Activated naive CD8-positive, alpha-beta T cell treated with anti-CD3 and anti-CD28 coated beads, Interleukin-2, amount 10 ng/mL, durations not matched to agents 7 days and 5 days (primary cell): ENCODE measurements around the gene SMYD5. TPM values are rescaled to one million over a fixed set of nuclear protein-coding genes. Genes with fewer than 3 reads are reported as not detected.
"Not testable (repeated sequence)": the region's sequence is repeated elsewhere in the genome, so short reads cannot be mapped to it uniquely, and the experiment has no call there.

ENCODE experiments used
- ATAC-seq: fragments of 150-1000 bp; cut with Tn5 transposase; one replicate; pipeline ENCODE4 v1.10.0; 2021; ENCODE audit warnings: low read depth, moderate library complexity
- POLR2A ChIA-PET: fragments of 350-600 bp; sonication (Branson Sonifier 250); formaldehyde crosslinking; loops from one replicate; lab custom pipeline; 2021; ENCODE audit warnings: antibody characterized with exemption; lab: Charles Lee
- DNase-seq: peaks from one replicate; pipeline ENCODE4 v3.0.0; 2021
- H3K27ac Mint-ChIP-seq: one replicate; pipeline ENCODE4 v1.8.0; 2022; ENCODE audit warnings: mild to moderate bottlenecking, mixed read lengths
- H3K27me3 Mint-ChIP-seq: one replicate; pipeline ENCODE4 v1.8.0; 2022; ENCODE audit warnings: mild to moderate bottlenecking, moderate library complexity, mixed read lengths
- H3K36me3 Mint-ChIP-seq: one replicate; pipeline ENCODE4 v1.8.0; 2021; ENCODE audit warnings: mild to moderate bottlenecking, mixed read lengths
- H3K4me1 Mint-ChIP-seq: one replicate; pipeline ENCODE4 v1.8.0; 2021; ENCODE audit warnings: mixed read lengths
- H3K4me3 Mint-ChIP-seq: one replicate; pipeline ENCODE4 v1.8.0; 2022; ENCODE audit warnings: mild to moderate bottlenecking, moderate library complexity, mixed read lengths
- H3K9me3 Mint-ChIP-seq: one replicate; pipeline ENCODE4 v1.8.0; 2021; ENCODE audit warnings: mixed read lengths
- total RNA-seq, 2 experiments: library from RNA; stranded (reverse); gene quantifications; one replicate each; pipeline ENCODE4 v1.2.3, GENCODE V29; 2021

The SMYD5 gene
- total RNA-seq = 10 to 100 TPM; 18.2 to 26.9 TPM

GRCh38 chr2:73214120-73215035, at the start of gene SMYD5:
Gene SMYD5 (plus strand): TSS chr2:73214245. CDS start chr2:73214267, 22 bp downstream.
- H3K9me3 Mint-ChIP-seq = no peaks in the 10 kb centered on the region
- H3K27ac Mint-ChIP-seq = peak within 1 kb of the TSS; percentile 90
- no peaks in the 10 kb centered on the region for H3K27me3 Mint-ChIP-seq
- no peaks in the 10 kb centered on the region for H3K36me3 Mint-ChIP-seq
- H3K4me1 Mint-ChIP-seq = peaks cover 21% of the 10 kb centered on the region
- DNase-seq (peak; percentile 94), ATAC-seq (peak; percentile 85)
- POLR2A ChIA-PET = no interaction called here
- peak within 1 kb of the TSS; percentile 90 for H3K4me3 Mint-ChIP-seq

GRCh38 chr2:73165978-73166377, 48.1 kb upstream of the SMYD5 start:
- POLR2A ChIA-PET, ATAC-seq, H3K27ac Mint-ChIP-seq, H3K4me1 Mint-ChIP-seq, H3K36me3 Mint-ChIP-seq, H3K4me3 Mint-ChIP-seq, H3K9me3 Mint-ChIP-seq, DNase-seq: not testable (repeated sequence)
- peaks cover 11% of the 10 kb centered on the region for H3K27me3 Mint-ChIP-seq

GRCh38 chr2:73166813-73167212, 47.2 kb upstream of the SMYD5 start:
- H3K36me3 Mint-ChIP-seq, H3K27me3 Mint-ChIP-seq, DNase-seq, H3K4me1 Mint-ChIP-seq, H3K4me3 Mint-ChIP-seq, H3K9me3 Mint-ChIP-seq, ATAC-seq, POLR2A ChIA-PET, H3K27ac Mint-ChIP-seq: not testable (repeated sequence)

GRCh38 chr2:73168348-73168747, 45.7 kb upstream of the SMYD5 start:
- H3K4me1 Mint-ChIP-seq, POLR2A ChIA-PET, H3K9me3 Mint-ChIP-seq, H3K27ac Mint-ChIP-seq, H3K4me3 Mint-ChIP-seq, ATAC-seq, DNase-seq, H3K36me3 Mint-ChIP-seq: not testable (repeated sequence)
- peaks cover 15% of the 10 kb centered on the region for H3K27me3 Mint-ChIP-seq

GRCh38 chr2:73170341-73170740, 43.7 kb upstream of the SMYD5 start:
- not testable (repeated sequence) for H3K4me1 Mint-ChIP-seq

GRCh38 chr2:73172963-73173362, 41.1 kb upstream of the SMYD5 start:
- DNase-seq (no peak), ATAC-seq (no peak)
- Mint-ChIP-seq H3K27me3 (peaks cover 50% of the 10 kb centered on the region), H3K4me1 (peaks cover 12% of the 10 kb centered on the region), H3K27ac (no peak overlapping the region), H3K9me3 (no peaks in the 10 kb centered on the region), H3K36me3 (no peaks in the 10 kb centered on the region), H3K4me3 (no peak overlapping the region)
- POLR2A ChIA-PET = no interaction called here

More at GRCh38 chr2:73170341-73170740, 43.7 kb upstream of the SMYD5 start:
- H3K4me3 Mint-ChIP-seq, ATAC-seq, POLR2A ChIA-PET, H3K36me3 Mint-ChIP-seq, H3K9me3 Mint-ChIP-seq, DNase-seq, H3K27ac Mint-ChIP-seq: not testable (repeated sequence)
- peaks cover 31% of the 10 kb centered on the region for H3K27me3 Mint-ChIP-seq

GRCh38 chr2:73173781-73174180, 40.3 kb upstream of the SMYD5 start:
- no peak overlapping the region for H3K4me3 Mint-ChIP-seq
- no peak for ATAC-seq
- POLR2A ChIA-PET = no interaction called here
- no peak overlapping the region for H3K27ac Mint-ChIP-seq
- no peak for DNase-seq
- no peaks in the 10 kb centered on the region for H3K9me3 Mint-ChIP-seq
- peaks cover 54% of the 10 kb centered on the region for H3K27me3 Mint-ChIP-seq
- peaks cover 12% of the 10 kb centered on the region for H3K4me1 Mint-ChIP-seq
- no peaks in the 10 kb centered on the region for H3K36me3 Mint-ChIP-seq

GRCh38 chr2:73174244-73174643, 39.8 kb upstream of the SMYD5 start:
- peaks cover 54% of the 10 kb centered on the region for H3K27me3 Mint-ChIP-seq
- no peaks in the 10 kb centered on the region for H3K9me3 Mint-ChIP-seq
- DNase-seq (no peak), ATAC-seq (no peak)
- no peak overlapping the region for H3K4me3 Mint-ChIP-seq
- no peak overlapping the region for H3K27ac Mint-ChIP-seq
- no peaks in the 10 kb centered on the region for H3K36me3 Mint-ChIP-seq
- POLR2A ChIA-PET = no interaction called here
- peaks cover 12% of the 10 kb centered on the region for H3K4me1 Mint-ChIP-seq

GRCh38 chr2:73174941-73175662, 38.9 kb upstream of the SMYD5 start:
- DNase-seq (no peak), ATAC-seq (no peak)
- Mint-ChIP-seq H3K36me3 (no peaks in the 10 kb centered on the region), H3K4me3 (peak overlapping the region; percentile 45), H3K9me3 (no peaks in the 10 kb centered on the region), H3K4me1 (peaks cover 12% of the 10 kb centered on the region), H3K27me3 (peaks cover 61% of the 10 kb centered on the region), H3K27ac (no peak overlapping the region)
- POLR2A ChIA-PET = interaction anchor here (0.6 to 1.0 kb wide), 2 partner anchors 58 to 128 kb away, joined by 3 read pairs; partner anchors contain the start of gene PRADC1

GRCh38 chr2:73175663-73176204, 38.3 kb upstream of the SMYD5 start:
- DNase-seq (peak; percentile 79), ATAC-seq (peak; percentile 53)
- Mint-ChIP-seq H3K9me3 (no peaks in the 10 kb centered on the region), H3K4me3 (peak overlapping the region; percentile 89), H3K4me1 (peaks cover 12% of the 10 kb centered on the region), H3K36me3 (no peaks in the 10 kb centered on the region), H3K27ac (no peak overlapping the region), H3K27me3 (peaks cover 67% of the 10 kb centered on the region)
- POLR2A ChIA-PET = interaction anchor here (0.6 to 1.0 kb wide), 2 partner anchors 58 to 128 kb away, joined by 3 read pairs; partner anchors contain the start of gene PRADC1

- POLR2A ChIA-PET = interaction anchor here (0.8 to 1.3 kb wide), 3 partner anchors 81 to 281 kb away, joined by 3 to 5 read pairs (median 3); partner anchors contain the start of gene SFXN5
- DNase-seq (no peak), ATAC-seq (peak; percentile 6)
- Mint-ChIP-seq H3K27me3 (peaks cover 71% of the 10 kb centered on the region), H3K27ac (no peak overlapping the region), H3K4me1 (peaks cover 15% of the 10 kb centered on the region), H3K9me3 (no peaks in the 10 kb centered on the region), H3K4me3 (peak overlapping the region; percentile 89), H3K36me3 (no peaks in the 10 kb centered on the region)
These were observed 37.7 kb upstream of the SMYD5 start for GRCh38 chr2:73176205-73176880.

- H3K9me3 Mint-ChIP-seq = no peaks in the 10 kb centered on the region
- H3K27me3 Mint-ChIP-seq = peaks cover 68% of the 10 kb centered on the region
- ATAC-seq (peak; percentile 85), DNase-seq (peak; percentile 96)
- H3K36me3 Mint-ChIP-seq = no peaks in the 10 kb centered on the region
- H3K4me3 Mint-ChIP-seq = peak overlapping the region; percentile 89
- POLR2A ChIA-PET = interaction anchor here (0.8 to 1.3 kb wide), 4 partner anchors 35 to 282 kb away, joined by 3 to 5 read pairs (median 4); partner anchors contain the start of gene SFXN5
- H3K4me1 Mint-ChIP-seq = peaks cover 15% of the 10 kb centered on the region
- no peak overlapping the region for H3K27ac Mint-ChIP-seq
These were observed 37.0 kb upstream of the SMYD5 start for GRCh38 chr2:73176881-73177644.
